GM12872 (cell line): ENCODE data around the gene KLHL36.

Source experiments
- CTCF ChIP-seq: IDR thresholded peaks from 3 replicates; pipeline ENCODE4 v1.5.1; 2011; ENCODE audit warnings: low read depth, mild to moderate bottlenecking, low read length, moderate library complexity; ENCODE audit not compliant: insufficient read depth

The KLHL36 gene

GRCh38 chr16:84650062-84650991 is 2.0 kb downstream of the KLHL36 start:
- no peak for TF ChIP-seq CTCF

GRCh38 chr16:84652566-84652965 is 4.3 kb downstream of the KLHL36 start:
- no peak for TF ChIP-seq CTCF

GRCh38 chr16:84654238-84654637 is 5.9 kb downstream of the KLHL36 start:
- TF ChIP-seq CTCF = no peak

- TF ChIP-seq CTCF = no peak
These were observed 6.7 kb downstream of the KLHL36 start for GRCh38 chr16:84654998-84655397.

GRCh38 chr16:84656649-84657048 is 8.3 kb downstream of the KLHL36 start:
- no peak for TF ChIP-seq CTCF

GRCh38 chr16:84657229-84657837 is 9.0 kb downstream of the KLHL36 start:
- no peak for TF ChIP-seq CTCF

- TF ChIP-seq CTCF = no peak
These were observed 10.4 kb downstream of the KLHL36 start for GRCh38 chr16:84658690-84659089.
